HFFc6 (cell line): ENCODE results near the gene CARF. TPM values are rescaled to one million over a fixed set of nuclear protein-coding genes. Genes with fewer than 3 reads are reported as not detected.

Experiments
- DNase-seq: peaks from one replicate; pipeline ENCODE4 v3.0.0-alpha.2; 2018
- H3K27ac Mint-ChIP-seq: 2 replicates; pipeline ENCODE4 v1.8.0; 2020; ENCODE audit warnings: mild to moderate bottlenecking, mixed read lengths
- H3K27me3 Mint-ChIP-seq: 2 replicates; pipeline ENCODE4 v1.8.0; 2021; ENCODE audit warnings: mild to moderate bottlenecking, moderate library complexity, mixed read lengths; ENCODE audit not compliant: insufficient read depth
- H3K36me3 Mint-ChIP-seq: 2 replicates; pipeline ENCODE4 v1.8.0; 2021; ENCODE audit warnings: low read depth, mixed read lengths
- H3K4me1 Mint-ChIP-seq: 2 replicates; pipeline ENCODE4 v1.8.0; 2020; ENCODE audit warnings: low read depth, mixed read lengths
- H3K4me3 Mint-ChIP-seq: 2 replicates; pipeline ENCODE4 v1.8.0; 2020; ENCODE audit warnings: mild to moderate bottlenecking, moderate library complexity, mixed read lengths
- H3K9me3 Mint-ChIP-seq: 2 replicates; pipeline ENCODE4 v1.8.0; 2020; ENCODE audit warnings: mild to moderate bottlenecking, mixed read lengths
- CTCF ChIP-seq: fragments of 200-600 bp; sonication (generic); IDR thresholded peaks from 2 replicates; pipeline ENCODE4 v1.5.0; 2021; ENCODE audit warnings: antibody characterized with exemption, mild to moderate bottlenecking
- total RNA-seq, 6 experiments: library from RNA; stranded (reverse); fragmentation: NEBNext Ultra II Directional; extraction: Animal tissue kit (Norgen Biotek cat#: 25700); gene quantifications; 2 replicates in 1 of 6; 3 replicates in 5 of 6; pipeline ENCODE4 v1.2.3, GENCODE V29; 2021

CARF gene
- total RNA-seq, 6 experiments from 2014 or later, result 2.2 to 5.7 (median 4.2) TPM

DNA sequence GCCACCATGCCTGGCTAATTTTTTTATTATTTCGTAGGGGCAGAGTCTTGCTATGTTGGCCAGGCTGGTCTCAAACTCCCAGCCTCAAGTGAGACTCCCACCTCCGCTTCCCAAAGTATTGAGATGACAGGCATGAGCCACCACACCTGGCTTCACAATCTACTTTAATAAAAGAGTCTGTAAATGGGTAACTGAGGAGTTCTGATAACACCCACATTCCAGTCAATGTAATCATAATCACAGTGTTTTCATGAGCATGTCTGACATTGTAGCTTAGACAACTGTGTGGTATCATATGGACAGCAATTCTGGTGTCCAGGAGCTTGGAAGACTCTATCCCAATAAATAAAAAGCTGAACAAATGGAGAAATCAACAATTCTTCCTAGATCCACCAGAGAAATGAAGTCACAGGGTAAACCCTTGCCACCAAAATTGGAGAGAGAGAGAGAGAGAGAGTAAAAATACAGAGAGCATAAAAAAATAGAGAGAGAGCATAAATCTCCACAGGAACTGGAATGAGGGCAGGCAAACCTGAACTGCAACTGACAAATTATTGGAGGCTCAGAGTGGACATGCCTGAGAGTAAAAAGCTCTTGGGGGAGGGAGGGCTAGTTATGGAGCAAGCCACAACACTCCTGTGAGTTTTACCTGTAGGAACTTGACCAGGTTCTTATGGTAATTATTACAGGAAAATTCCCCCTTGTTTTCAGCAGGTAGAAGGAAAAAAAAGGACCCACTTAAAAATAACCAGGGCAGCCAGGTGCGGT, 90.2 kb downstream of the CARF start:
- peak overlapping the region; percentile 14; the same call in 1 of the 2 replicates for H3K27ac Mint-ChIP-seq

GRCh38 chr2:203003716-203004115, 91.6 kb downstream of the CARF start:
- H3K9me3 Mint-ChIP-seq, result no peaks in the 10 kb centered on the region
- no peak for TF ChIP-seq CTCF
- peaks cover 8% of the 10 kb centered on the region for H3K4me1 Mint-ChIP-seq
- DNase-seq, result no peak
- no peak overlapping the region for H3K27ac Mint-ChIP-seq
- no peak overlapping the region for H3K4me3 Mint-ChIP-seq
- H3K27me3 Mint-ChIP-seq, result peaks cover 7% of the 10 kb centered on the region
- no peaks in the 10 kb centered on the region for H3K36me3 Mint-ChIP-seq

More for the DNA sequence above, 90.2 kb downstream of the CARF start:
- H3K4me1 Mint-ChIP-seq, result peaks cover 8% of the 10 kb centered on the region
- no peaks in the 10 kb centered on the region for H3K36me3 Mint-ChIP-seq
- DNase-seq, result no peak
- H3K9me3 Mint-ChIP-seq, result no peaks in the 10 kb centered on the region
- H3K27me3 Mint-ChIP-seq, result peaks cover 7% of the 10 kb centered on the region
- H3K4me3 Mint-ChIP-seq, result no peak overlapping the region
- TF ChIP-seq CTCF, result no peak

DNA sequence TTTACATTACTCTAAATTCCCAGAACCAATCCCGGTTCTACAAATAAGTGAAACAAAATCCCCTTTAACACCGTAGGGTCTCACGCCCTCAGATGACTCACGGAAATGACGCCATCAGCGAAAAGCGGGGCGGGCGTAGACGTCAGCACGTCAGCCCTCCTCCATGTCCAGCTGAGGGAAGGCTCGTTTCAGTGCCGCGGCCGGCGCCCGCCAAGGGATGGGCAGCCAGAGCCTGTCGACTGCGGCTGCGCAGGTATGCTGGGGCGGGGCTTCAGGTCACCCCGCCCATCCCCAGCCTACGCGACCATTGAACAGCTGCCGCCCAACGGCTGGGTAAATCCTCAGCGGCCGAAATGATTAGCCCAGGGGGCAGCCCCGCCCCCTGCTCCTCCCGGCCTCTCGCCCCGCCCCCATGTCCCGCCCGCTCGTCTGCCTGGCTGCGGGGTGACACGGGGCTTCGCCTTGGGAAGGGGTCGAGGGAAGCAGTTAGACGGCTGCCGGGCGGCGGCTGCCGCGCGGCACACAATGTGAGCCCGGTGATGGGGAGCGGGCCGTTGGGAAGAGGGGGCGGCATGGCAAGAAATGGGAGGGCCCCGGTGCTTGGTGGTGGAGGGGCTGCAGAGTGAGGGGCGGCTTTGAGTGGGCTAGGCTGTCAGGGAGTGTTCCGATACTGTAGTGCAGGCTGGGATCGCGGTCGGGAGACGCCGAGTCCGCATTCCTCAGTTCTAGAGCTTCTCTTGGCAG, 102.6 kb downstream of the CARF start, which contains the start of gene NBEAL1:
Gene NBEAL1 (plus strand): TSS at position 420 of the 744 bp plus-strand sequence. CDS start 1,510 bp downstream, outside the sequence.
- Mint-ChIP-seq H3K9me3 (no peaks in the 10 kb centered on the region), H3K27me3 (no peaks in the 10 kb centered on the region), H3K36me3 (peaks cover 16% of the 10 kb centered on the region), H3K4me1 (peaks cover 52% of the 10 kb centered on the region), H3K4me3 (peak within 1 kb of the TSS; percentile 92), H3K27ac (peak within 1 kb of the TSS; percentile 97)
- DNase-seq, result peak; percentile 97
- TF ChIP-seq CTCF, result no peak

GRCh38 chr2:203016716-203017115, 104.6 kb downstream of the CARF start:
- no peak for DNase-seq
- Mint-ChIP-seq H3K4me1 (peaks cover 53% of the 10 kb centered on the region), H3K9me3 (no peaks in the 10 kb centered on the region), H3K4me3 (peak overlapping the region; percentile 92), H3K27me3 (no peaks in the 10 kb centered on the region), H3K36me3 (peaks cover 16% of the 10 kb centered on the region), H3K27ac (no peak overlapping the region; the same call in 1 of the 2 replicates)
- no peak for TF ChIP-seq CTCF

DNA sequence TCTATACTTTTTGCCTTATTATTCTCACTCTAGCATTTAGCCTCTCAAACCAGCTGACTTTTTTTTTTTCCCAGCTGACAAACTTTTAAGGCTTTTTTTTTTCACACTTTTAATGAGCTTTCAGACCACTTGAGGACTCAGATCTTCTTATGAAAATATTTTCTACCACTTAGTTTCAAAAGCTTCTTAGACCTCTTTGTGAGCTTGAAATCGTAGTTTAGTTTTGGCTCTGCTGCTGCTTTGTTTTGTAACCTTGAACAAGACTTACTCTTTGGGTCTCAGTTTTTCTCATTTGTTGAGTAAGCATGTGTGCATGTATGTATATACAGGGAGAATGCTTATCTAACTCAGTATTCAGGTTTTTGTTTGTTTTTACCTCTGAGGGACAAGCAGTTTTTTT, 106.1 kb downstream of the CARF start:
- Mint-ChIP-seq H3K4me1 (peaks cover 63% of the 10 kb centered on the region), H3K27ac (peak overlapping the region; percentile 50), H3K36me3 (peaks cover 17% of the 10 kb centered on the region), H3K9me3 (no peaks in the 10 kb centered on the region), H3K4me3 (peak overlapping the region; percentile 84), H3K27me3 (no peaks in the 10 kb centered on the region)
- no peak for TF ChIP-seq CTCF
- no peak for DNase-seq
